ENCODE measurements around the gene ZNF678. TPM values are rescaled to one million over a fixed set of nuclear protein-coding genes. Genes with fewer than 3 reads are reported as not detected.

ZNF678 gene
- total RNA-seq, 1 donor from 2014 or later = 21.7 TPM

GRCh38 chr1:227654858-227655752, 91.7 kb downstream of the ZNF678 start:
- Mint-ChIP-seq H3K4me1 (ENCODE audit: unreplicated experiment) (no peaks in the 10 kb centered on the region), H3K9me3 (peaks cover 13% of the 10 kb centered on the region), H3K27me3 (no peaks in the 10 kb centered on the region), H3K36me3 (peaks cover 58% of the 10 kb centered on the region), H3K27ac (no peak overlapping the region), H3K4me3 (no peak overlapping the region)
- TF ChIP-seq CTCF (conservative IDR thresholded peaks at IDR 0.05) = no peak
- DNase-seq (ENCODE audit: extremely low spot score, unreplicated experiment) = no peak

GRCh38 chr1:227661495-227661894, 98.1 kb downstream of the ZNF678 start:
- no peak overlapping the region for H3K27ac Mint-ChIP-seq
- no peak for TF ChIP-seq CTCF (conservative IDR thresholded peaks at IDR 0.05)
- no peaks in the 10 kb centered on the region for H3K4me1 Mint-ChIP-seq (ENCODE audit: unreplicated experiment)
- DNase-seq (ENCODE audit: extremely low spot score, unreplicated experiment) = no peak
- peaks cover 39% of the 10 kb centered on the region for H3K36me3 Mint-ChIP-seq
- no peak overlapping the region for H3K4me3 Mint-ChIP-seq
- no peaks in the 10 kb centered on the region for H3K27me3 Mint-ChIP-seq
- peaks cover 30% of the 10 kb centered on the region for H3K9me3 Mint-ChIP-seq

- no peak overlapping the region for H3K4me3 Mint-ChIP-seq
- H3K27me3 Mint-ChIP-seq = no peaks in the 10 kb centered on the region
- H3K27ac Mint-ChIP-seq = no peak overlapping the region
- no peaks in the 10 kb centered on the region for H3K4me1 Mint-ChIP-seq (ENCODE audit: unreplicated experiment)
- H3K36me3 Mint-ChIP-seq = peaks cover 34% of the 10 kb centered on the region
- no peak for TF ChIP-seq CTCF (conservative IDR thresholded peaks at IDR 0.05)
- no peak for DNase-seq (ENCODE audit: extremely low spot score, unreplicated experiment)
- H3K9me3 Mint-ChIP-seq = peaks cover 34% of the 10 kb centered on the region
These were observed 99.6 kb downstream of the ZNF678 start for GRCh38 chr1:227662933-227663332.

- TF ChIP-seq CTCF (conservative IDR thresholded peaks at IDR 0.05) = no peak
- DNase-seq (ENCODE audit: extremely low spot score, unreplicated experiment) = no peak
- Mint-ChIP-seq H3K27ac (no peak overlapping the region), H3K36me3 (peaks cover 21% of the 10 kb centered on the region), H3K4me3 (no peak overlapping the region), H3K4me1 (ENCODE audit: unreplicated experiment) (no peaks in the 10 kb centered on the region), H3K9me3 (peaks cover 30% of the 10 kb centered on the region), H3K27me3 (no peaks in the 10 kb centered on the region)
These were observed 102.9 kb downstream of the ZNF678 start for GRCh38 chr1:227666286-227666685.

- peaks cover 26% of the 10 kb centered on the region for H3K9me3 Mint-ChIP-seq
- H3K4me3 Mint-ChIP-seq = no peak overlapping the region
- TF ChIP-seq CTCF (conservative IDR thresholded peaks at IDR 0.05) = no peak
- H3K27ac Mint-ChIP-seq = no peak overlapping the region
- no peaks in the 10 kb centered on the region for H3K4me1 Mint-ChIP-seq (ENCODE audit: unreplicated experiment)
- H3K27me3 Mint-ChIP-seq = no peaks in the 10 kb centered on the region
- H3K36me3 Mint-ChIP-seq = peaks cover 4% of the 10 kb centered on the region
- DNase-seq (ENCODE audit: extremely low spot score, unreplicated experiment) = no peak
These were observed 110.1 kb downstream of the ZNF678 start for GRCh38 chr1:227673441-227673840.
